ENCODE results near the gene CTTNBP2.

Gene CTTNBP2, protein sequence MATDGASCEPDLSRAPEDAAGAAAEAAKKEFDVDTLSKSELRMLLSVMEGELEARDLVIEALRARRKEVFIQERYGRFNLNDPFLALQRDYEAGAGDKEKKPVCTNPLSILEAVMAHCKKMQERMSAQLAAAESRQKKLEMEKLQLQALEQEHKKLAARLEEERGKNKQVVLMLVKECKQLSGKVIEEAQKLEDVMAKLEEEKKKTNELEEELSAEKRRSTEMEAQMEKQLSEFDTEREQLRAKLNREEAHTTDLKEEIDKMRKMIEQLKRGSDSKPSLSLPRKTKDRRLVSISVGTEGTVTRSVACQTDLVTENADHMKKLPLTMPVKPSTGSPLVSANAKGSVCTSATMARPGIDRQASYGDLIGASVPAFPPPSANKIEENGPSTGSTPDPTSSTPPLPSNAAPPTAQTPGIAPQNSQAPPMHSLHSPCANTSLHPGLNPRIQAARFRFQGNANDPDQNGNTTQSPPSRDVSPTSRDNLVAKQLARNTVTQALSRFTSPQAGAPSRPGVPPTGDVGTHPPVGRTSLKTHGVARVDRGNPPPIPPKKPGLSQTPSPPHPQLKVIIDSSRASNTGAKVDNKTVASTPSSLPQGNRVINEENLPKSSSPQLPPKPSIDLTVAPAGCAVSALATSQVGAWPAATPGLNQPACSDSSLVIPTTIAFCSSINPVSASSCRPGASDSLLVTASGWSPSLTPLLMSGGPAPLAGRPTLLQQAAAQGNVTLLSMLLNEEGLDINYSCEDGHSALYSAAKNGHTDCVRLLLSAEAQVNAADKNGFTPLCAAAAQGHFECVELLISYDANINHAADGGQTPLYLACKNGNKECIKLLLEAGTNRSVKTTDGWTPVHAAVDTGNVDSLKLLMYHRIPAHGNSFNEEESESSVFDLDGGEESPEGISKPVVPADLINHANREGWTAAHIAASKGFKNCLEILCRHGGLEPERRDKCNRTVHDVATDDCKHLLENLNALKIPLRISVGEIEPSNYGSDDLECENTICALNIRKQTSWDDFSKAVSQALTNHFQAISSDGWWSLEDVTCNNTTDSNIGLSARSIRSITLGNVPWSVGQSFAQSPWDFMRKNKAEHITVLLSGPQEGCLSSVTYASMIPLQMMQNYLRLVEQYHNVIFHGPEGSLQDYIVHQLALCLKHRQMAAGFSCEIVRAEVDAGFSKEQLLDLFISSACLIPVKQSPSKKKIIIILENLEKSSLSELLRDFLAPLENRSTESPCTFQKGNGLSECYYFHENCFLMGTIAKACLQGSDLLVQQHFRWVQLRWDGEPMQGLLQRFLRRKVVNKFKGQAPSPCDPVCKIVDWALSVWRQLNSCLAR (N-terminal part only)

DNA sequence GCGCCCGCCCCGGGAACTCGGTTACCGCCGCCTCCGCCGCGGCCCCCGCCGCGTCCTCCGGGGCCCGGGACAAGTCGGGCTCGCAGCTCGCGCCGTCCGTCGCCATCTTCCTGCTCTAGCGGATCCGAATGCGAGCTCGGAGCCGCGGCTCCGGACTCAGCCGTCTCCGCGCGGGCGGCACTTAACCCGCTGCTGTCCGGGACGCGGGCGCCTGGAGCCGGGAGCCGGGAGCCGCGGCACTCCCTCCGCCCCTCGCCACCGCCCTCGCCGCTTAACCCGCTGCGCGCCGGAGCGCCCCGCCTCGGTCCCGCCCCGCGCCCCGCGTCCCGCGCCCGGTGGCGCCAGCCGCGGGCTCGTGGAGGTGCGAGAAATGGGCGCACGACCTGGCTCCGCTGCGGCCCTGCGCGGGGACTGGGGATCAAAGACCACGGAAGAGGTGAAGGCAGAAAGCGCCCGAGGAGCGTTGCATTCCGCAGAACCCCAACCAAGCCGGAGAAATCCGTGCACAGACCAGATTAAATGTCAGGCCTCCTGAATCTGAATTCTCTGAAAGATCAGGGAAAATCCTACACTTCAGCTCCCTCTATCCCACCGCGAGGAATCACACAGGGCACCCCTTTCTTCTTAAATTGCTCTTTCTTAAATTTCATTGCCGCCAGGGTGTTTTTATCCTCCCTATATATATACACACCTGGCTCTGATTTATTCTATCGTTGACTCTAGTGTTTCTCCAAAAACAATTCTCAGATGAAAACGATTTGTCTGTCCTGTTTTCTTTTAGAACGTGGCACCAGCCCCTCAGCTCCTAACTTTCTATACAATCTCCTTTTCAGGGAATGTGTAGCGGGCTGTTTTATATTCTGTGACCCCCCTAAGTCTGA, at the start of gene CTTNBP2:
TSS of gene CTTNBP2 (minus strand) at position 132 of the 881 bp plus-strand sequence. CDS start at position 106, 26 bp downstream.
- DNase-seq (ENCODE audit: low read depth) = no peak

DNA sequence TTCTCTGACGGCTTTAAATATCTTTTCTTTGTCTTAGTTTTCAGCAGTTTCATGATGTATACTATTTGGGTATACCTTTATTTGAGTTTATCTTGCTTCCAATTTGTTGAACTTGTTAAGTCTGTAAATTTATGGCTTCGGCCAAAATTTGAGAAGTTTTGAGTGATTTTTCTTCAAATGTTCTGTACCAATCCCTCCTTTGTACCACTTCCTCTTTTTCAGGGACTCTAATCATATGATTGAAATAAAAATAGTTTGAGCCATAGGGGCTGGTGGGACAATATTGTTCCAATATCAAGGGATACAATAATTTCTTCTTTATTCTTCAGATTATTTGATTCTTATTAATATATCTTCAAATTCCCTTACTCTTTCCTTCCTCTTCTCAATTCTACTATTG, 43.1 kb upstream of the CTTNBP2 start:
- DNase-seq (ENCODE audit: low read depth) = no peak

DNA sequence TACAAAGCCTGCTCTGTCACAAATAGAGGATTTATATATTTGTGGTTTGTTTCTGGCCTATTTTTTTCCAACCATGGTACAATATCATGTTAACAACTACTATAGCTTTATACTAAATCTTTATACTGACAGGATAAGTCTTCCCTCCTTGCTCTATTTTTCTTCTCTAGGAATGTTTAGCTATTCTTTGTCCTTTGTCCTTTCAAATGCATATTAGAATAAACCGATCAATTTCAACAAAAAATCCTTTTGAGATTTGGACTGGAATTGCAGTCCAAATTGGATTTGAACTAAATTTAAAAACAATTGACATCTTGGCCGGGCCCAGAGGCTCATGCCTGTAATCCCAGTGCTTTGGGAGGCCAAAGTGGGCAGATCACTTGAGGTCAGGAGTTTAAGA, 39.2 kb upstream of the CTTNBP2 start:
- DNase-seq (ENCODE audit: low read depth) = no peak

DNA sequence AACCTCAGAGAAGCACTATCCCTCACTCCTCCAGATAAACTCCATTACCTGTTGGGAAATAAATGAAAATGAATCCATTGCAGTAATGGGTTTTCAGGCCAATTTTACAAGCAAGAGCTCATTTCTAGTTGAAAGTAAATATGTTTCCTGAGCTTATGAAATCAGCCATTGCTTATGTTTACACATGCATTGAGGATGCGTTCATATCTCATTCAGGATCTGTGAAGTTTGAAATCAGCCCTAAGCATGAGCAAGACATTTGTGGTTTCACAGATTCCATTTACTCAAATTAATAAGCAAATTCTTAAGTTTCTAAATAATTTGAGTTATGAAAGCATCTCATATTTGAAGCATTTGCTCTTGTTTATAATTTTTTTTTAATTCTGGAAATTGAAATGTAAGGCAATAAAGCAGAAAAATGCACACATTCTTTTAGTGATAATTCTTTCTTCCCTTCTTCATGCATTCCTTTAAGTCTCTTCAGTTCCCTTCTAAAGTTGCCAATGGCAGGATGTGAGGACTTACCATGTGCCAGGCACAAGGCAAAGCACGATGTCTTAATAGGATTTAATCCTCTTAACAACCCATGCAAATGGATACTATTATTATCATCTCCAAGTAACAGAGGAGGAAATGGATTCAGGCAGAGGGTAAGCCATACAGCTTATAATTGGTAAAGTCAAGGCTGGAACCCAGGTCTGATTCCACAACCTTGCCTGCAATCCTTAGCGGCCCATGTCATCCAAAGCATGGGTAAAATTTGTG, 35.0 kb upstream of the CTTNBP2 start:
- DNase-seq (ENCODE audit: low read depth) = no peak

DNA sequence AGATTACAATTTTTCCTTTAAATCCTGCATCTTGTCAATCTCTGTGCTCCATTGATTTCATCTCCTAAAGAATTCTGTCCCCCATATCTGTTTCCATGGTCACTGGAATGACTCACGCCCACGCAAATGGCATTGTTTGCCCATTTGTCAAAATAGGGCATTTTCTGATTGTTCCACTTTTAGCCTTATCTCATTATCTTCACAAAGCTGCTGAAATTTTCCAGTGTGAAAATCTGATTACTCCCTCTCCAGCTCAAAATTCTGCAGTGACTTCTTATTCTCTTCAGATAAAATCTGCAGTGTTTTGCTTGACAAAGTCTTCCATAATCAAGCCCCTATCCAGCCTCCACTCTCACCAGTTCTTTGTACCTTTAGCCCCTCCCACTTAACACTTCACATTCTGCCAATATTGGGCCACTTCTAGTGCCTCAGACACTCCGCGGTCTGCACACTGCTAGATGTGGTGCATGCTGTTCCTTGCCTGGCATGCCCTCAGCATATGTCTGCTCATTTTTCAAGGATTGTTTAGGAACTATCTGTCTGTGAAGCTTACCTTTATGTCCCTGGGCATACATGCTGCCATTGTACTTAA, 33.9 kb upstream of the CTTNBP2 start:
- no peak for DNase-seq (ENCODE audit: low read depth)

DNA sequence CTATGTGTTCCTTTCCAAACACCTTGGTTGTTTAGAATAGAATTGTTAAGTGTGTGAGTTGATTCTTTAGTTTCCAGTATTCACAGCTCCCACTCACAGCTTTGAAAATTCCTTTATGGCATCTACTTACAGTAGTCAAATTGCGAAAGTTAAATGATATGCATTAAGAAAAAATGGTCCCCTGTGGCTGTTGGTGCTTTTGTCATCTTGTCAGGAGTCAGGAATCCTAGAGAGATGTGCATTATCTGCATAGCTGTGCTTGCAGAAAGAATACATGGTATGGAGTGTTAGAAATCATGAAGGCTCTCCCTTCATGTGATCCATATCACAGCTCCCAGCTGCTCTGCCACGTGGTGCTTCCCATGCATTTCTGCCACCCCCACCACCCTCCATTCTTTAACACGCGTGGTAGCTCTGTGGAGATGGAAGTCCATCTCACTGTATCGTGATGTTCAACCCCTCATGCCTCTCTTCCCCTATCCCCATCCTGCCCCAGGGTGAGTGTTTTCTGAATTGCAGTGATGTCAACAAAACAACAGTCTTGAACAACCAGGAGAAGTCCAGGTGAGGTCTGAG, 29.2 kb upstream of the CTTNBP2 start:
- no peak for DNase-seq (ENCODE audit: low read depth)

DNA sequence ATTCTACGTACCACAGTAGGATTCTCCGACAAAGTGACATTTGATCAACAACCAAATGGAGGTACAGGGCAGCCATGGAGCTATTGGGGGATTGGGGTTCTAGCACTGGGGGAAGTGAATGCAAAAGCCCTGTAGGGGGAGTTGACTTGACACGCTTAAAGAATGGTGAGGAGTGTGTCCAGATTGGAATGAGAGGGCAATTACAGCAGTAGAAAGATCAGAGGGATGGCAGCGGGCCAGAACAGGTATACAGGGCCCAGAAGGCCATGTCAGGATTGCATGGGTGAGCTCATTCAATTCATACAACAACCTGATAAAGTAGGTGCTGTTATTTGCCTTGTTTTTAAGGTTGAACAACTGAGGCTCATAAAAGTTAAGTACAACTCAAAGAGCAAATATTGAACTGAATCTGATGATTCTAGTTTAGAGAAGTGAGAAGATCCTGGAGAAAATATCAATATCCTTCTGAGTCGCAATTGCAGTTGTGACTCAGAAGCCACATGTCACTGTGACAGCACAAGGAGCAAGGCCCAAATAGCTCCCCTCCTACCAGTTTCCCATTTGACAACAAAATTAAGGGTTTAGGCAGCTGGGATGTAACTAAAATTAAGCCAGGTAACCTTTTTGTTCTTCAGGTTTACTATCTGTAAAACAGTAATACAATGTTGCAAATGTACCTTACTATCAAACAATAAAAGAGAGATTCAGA, 28.0 kb upstream of the CTTNBP2 start:
- no peak for DNase-seq (ENCODE audit: low read depth)

DNA sequence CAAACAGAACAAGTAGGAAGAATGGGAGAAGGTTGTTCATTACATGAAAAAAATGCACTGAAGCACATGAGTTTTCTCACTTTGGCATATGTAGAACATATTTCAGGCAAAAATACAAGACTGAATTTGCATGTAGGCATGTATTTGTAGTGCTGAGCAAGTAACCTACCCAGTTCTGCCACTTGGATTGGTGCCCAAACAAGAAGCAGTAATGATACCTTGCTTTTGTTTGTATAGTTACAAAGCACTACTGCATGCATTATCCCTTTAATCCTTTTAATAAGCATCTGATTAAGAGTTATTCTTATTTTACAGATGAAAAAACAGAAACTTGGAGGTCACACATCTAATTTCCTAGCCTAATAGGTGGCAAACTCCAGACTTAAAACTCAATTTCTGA, 23.1 kb upstream of the CTTNBP2 start:
- DNase-seq (ENCODE audit: low read depth) = no peak

DNA sequence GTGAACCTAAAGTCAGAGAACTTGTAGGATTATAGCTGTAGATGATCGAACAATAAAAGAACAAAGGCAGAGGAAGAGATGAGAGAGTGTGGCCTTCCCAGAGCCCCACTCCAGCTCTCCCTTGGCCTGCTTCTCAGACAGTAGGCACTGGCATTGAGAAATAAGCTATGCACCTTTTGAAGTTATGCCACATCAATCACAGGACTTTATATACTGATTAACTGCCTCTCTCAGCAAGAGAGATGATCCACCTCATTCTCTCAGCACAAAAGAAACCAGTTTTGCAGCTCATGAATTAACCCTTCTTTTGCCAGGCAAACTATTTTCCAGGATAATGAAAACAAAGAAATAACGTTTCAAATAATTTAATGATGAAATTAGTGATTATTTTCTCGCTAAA, 22.0 kb upstream of the CTTNBP2 start:
- DNase-seq (ENCODE audit: low read depth) = no peak

DNA sequence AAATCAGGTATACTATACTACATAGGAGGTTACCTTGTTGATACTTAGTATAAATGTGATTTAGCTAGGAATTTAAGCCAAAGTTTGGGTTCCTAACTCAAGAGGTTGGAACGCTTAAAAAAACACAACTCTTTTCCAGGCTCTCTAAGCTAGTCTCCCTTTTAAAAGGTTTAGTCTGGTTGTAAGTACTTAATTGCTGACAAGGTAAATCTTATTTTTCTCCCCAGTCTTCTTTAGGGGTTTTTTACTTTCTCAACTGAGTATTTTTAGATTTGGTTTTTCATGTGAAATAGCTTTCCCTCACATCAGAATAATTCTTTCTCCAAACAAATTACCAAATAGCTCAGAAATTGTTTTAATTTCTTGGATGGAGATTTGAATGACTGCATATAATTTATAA, 20.8 kb upstream of the CTTNBP2 start:
- DNase-seq (ENCODE audit: low read depth) = no peak

DNA sequence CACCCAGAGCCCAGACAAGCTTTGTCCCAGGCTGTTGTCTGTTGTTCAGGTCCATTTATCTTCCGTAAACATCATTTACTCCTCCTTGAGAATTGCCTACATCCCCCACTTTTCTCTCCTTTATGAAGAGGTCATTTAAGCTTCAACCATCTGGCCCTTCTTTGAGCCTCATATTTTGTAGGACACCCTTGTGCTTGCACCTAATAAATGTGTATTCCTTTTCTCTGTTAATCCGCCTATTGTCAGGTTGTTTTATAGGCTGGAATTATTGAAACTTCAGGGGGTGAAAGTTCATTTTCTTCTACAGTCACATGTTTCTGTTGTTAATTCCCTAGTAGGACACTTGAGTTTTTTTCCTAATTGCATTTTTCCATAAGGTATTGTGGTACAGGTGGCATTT, 19.6 kb upstream of the CTTNBP2 start:
- DNase-seq (ENCODE audit: low read depth) = no peak

DNA sequence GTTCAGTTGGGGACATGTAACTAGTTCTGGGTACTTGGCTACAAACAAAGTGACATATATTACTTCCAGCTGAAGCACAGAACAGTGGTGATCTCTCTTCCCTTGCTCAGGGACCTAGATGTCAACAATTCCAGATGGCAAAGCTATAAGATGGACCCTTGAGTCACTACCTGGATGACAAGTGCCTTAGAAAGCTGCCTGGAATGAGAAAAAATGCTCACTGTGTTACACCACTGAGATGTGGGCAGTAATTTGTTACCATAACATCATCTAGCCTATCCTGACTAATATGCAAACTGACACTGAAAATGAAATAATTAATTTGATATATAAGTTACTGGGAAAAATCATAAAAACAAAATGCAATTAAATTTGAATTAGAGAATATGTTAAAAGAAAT, 16.4 kb upstream of the CTTNBP2 start:
- DNase-seq (ENCODE audit: low read depth) = no peak

DNA sequence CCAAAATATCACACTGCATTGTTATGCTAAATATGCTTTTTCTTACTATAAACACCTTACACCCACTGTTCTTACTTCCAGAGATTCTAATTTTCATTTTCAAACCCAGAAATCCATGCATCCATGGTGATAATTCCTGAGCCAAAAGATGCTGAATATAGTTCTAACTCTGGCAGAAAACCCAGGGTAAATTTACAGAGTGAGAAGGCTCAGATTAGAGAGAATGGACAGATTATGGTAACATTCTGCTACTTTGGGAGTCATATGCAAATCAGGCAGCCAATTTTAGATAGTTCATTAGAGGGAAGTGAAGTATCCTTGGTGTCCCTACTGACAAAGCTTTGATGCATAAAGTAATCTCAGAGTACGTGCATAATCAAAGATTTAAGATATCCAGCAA, 15.4 kb upstream of the CTTNBP2 start:
- no peak for DNase-seq (ENCODE audit: low read depth)

DNA sequence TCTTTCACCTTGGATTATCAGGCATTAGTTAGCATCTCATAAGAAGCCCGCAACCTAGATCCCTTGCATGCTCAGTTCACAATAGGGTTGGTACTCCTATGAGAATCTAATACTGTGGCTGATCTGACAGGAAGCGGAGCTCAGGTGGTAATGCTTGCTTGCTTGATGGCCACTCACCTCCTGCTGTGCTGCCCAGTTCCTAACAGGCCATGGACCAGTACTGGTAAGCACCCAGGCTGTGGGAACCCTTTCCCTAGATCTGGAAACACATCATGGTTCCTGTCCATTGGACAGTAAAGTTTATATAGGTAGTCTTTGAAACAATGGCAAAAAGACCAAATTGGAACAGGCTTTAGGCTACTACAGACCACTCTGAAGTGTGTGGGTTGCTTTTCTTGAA, 9.4 kb upstream of the CTTNBP2 start:
- no peak for DNase-seq (ENCODE audit: low read depth)

DNA sequence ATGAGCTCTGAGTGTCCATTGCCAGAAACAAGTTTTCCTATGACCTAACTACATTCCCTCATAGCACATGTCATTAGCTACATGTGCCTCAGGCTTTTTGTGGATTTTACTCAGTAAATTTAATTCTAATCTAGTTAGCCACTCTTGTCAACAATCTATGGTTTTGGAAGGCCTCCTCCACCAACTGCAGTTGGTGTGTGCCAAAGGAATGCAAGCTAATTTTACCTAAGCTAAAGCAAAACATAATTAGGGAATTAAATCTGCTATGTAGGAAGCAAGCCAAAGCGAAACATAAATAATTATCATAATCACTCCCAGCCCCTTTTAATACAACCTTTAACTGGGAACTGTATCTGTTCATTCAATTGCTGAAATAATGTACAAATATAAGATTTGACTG, 3.5 kb upstream of the CTTNBP2 start:
- DNase-seq (ENCODE audit: low read depth) = no peak

DNA sequence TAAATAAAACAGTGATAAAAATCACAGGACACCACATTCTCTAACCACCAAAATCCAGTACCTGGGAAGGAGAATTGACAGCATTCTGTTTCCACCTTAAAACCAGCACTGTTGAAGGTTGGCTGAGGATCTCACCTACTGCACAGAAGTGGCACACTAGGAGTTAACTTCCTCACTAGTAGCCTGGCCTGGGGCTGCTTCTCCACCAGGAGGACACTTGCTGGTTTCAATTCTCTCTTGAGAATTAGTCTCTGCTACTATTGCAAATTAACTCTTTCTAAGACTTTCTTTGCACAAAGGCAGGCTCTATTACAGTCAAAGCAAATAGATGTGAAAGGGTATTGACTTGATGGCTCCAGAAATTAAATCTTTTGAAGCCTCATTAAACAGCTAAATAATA, 2.3 kb upstream of the CTTNBP2 start:
- no peak for DNase-seq (ENCODE audit: low read depth)

DNA sequence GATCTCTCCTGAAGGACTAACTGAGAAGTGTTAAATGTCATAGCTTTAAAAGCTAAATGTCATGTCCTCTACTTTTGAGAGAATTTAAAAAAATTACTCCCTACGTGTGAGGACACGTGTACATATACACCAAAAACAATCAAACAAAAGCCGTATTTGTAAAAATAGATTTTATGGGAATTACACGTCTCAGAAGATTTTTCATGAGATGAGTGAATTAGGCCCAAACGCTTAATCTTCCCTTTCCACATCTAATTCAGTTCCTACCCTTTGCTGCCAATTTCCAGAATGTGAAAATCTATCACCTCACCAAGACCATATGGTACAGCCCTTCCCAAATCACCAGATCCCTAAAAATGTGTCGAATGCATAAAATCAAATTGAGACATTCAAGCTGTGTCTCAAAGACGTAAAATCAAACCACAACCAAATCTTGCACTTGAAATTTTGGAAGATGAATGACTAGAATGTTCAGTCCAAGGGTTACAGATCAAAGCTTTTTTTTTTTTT, 1.0 kb upstream of the CTTNBP2 start:
- DNase-seq (ENCODE audit: low read depth) = no peak

DNA sequence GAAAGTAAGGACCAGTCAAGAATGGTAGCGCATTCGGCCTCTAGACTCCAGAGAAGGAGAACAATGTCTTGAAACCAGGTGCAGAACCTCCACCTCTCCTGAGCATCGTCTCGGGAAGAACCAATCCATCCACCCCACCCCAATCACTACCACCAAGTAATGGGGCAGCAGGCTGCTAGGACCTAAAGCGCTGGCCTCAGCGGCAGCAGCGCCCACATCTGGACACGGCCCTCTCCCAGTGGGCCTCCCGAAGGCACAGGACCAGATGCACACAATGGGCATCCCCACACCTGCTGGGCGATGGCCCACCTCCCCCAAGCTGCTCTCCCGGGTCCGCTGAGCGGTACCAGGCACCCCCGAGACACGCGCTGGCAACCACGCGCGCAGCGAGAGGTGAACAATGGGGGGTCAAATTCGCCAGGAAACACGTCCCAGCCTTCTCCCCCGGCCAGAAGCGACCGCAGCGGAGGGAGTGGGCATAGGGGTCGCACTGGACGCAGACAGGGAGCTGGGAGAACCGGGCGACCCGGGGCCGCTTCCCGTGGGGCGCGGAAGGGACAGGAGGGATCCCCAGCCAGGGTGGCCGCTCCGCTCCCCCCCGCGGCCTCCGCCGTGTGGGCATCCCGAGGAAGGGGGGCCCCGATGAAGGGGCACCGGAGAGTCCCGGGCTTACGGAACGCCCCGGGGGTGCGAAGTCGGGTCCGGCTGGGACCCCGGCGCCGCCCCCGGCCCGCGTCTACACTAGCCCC, 506 bp downstream of the CTTNBP2 start:
- DNase-seq (ENCODE audit: low read depth) = no peak

Measured in stimulated activated CD8-positive, alpha-beta memory T cell treated with anti-CD3 and anti-CD28 coated beads, Interleukin-15, amount 100 ng/mL, for 24 hours (primary cell).